K562 (cell line): ENCODE measurements around the gene ECSIT. TPM values are rescaled to one million over a fixed set of nuclear protein-coding genes. Genes with fewer than 3 reads are reported as not detected.
A peak's percentile ranks its signal among the peaks of the same experiment; 100 is the strongest.

Experiments used
- ARID3A ChIP-seq: IDR thresholded peaks from 2 replicates; pipeline ENCODE4 v1.6.1; 2012; ENCODE audit warnings: low read depth, low read length, improper control_type of control experiment, borderline replicate concordance
- FIP1L1 ChIP-seq: fragments of 200-400 bp; formaldehyde crosslinking; IDR thresholded peaks from 2 replicates; pipeline ENCODE4 v1.6.1; 2018; ENCODE audit warnings: mild to moderate bottlenecking, low read depth, low read length; ENCODE audit not compliant: poor library complexity, severe bottlenecking
- FOXK2 ChIP-seq, 2 experiments: fragments of 450-650 bp; IDR thresholded peaks in 1 of 2; conservative IDR thresholded peaks in 1 of 2; 2 replicates each; pipeline ENCODE4 v1.6.1; 2016; ENCODE audit warnings: low read depth in 2 of 2, mild to moderate bottlenecking in 1 of 2
- GATAD2A ChIP-seq: fragments of 450-650 bp; IDR thresholded peaks from 2 replicates; pipeline ENCODE4 v1.6.1; 2017
- ILF3 ChIP-seq: fragments of 450-650 bp; IDR thresholded peaks from 2 replicates; pipeline ENCODE4 v1.6.1; 2018; ENCODE audit warnings: antibody characterized with exemption, mild to moderate bottlenecking, moderate library complexity, borderline replicate concordance
- MAZ ChIP-seq, 2 experiments: fragments of 450-650 bp in 1 of 2; sonication (generic) in 1 of 2; formaldehyde crosslinking; IDR thresholded peaks in 1 of 2; conservative IDR thresholded peaks in 1 of 2; 2 replicates each; pipeline versions ENCODE4 v1.4.0 to v1.5.0; 2020; ENCODE audit warnings: mild to moderate bottlenecking in 1 of 2, missing genetic modification reagents in 1 of 2
- NELFE ChIP-seq: IDR thresholded peaks from 2 replicates; pipeline ENCODE4 v1.6.1; 2011; ENCODE audit warnings: mild to moderate bottlenecking; ENCODE audit not compliant: insufficient read depth, insufficient read length
- NFYB ChIP-seq: IDR thresholded peaks from 2 replicates; pipeline ENCODE4 v1.6.1; 2011; ENCODE audit warnings: mild to moderate bottlenecking, moderate library complexity; ENCODE audit not compliant: insufficient read length; ENCODE audit errors: extremely low read depth
- POU5F1 ChIP-seq: fragments of 150-350 bp; IDR thresholded peaks from 2 replicates; pipeline ENCODE4 v1.6.1; 2014; ENCODE audit warnings: borderline replicate concordance, low read length, low read depth, mild to moderate bottlenecking; ENCODE audit not compliant: partially characterized antibody
- TAF9B ChIP-seq: fragments of 450-650 bp; IDR thresholded peaks from 2 replicates; pipeline ENCODE4 v1.6.1; 2018; ENCODE audit warnings: mild to moderate bottlenecking; ENCODE audit not compliant: partially characterized antibody
- TARDBP ChIP-seq: fragments of 450-650 bp; IDR thresholded peaks from 2 replicates; pipeline ENCODE4 v1.6.1; 2016
- ZKSCAN3 ChIP-seq: fragments of 250-450 bp; sonication (Bioruptor Pico); IDR thresholded peaks from 2 replicates; pipeline ENCODE4 v1.4.0; 2020
- ZNF143 ChIP-seq: sonication (generic); formaldehyde crosslinking; IDR thresholded peaks from 2 replicates; pipeline ENCODE4 v1.9.0; 2022; ENCODE audit warnings: mild to moderate bottlenecking, missing genetic modification reagents
- ZNF146 ChIP-seq: IDR thresholded peaks from one replicate; pipeline ENCODE4 v1.6.1; 2018; ENCODE audit warnings: missing compliant biosample characterization; ENCODE audit not compliant: unreplicated experiment
- polyA plus RNA-seq, 8 experiments: library from polyadenylated mRNA; depleted of rRNA in 4 of 8; stranded (reverse) in 5 of 8; unstranded in 3 of 8; fragments of >200 nt; fragmentation: Nextera tagmentation in 2 of 8; fragmentation: Illumina TruSeq in 1 of 8; extraction: Ambion mirVana in 2 of 8; extraction: Trizol in 1 of 8; gene quantifications; 2 replicates each; pipeline versions ENCODE4 v1.2.1 to v1.2.3, GENCODE V29; 2011 to 2014; ENCODE audit warnings: inconsistent platforms in 1 of 8, missing spikeins in 1 of 8
- total RNA-seq, 7 experiments: library from RNA; depleted of rRNA in 6 of 7; stranded (reverse); fragments of >200 nt in 6 of 7; fragmentation: Illumina TruSeq in 2 of 7; extraction: Trizol in 2 of 7; gene quantifications; 2 replicates each; pipeline versions ENCODE4 v1.2.1 to v1.2.3, GENCODE V29; 2011 to 2021; ENCODE audit warnings: low replicate concordance in 1 of 7
- TF ChIP-seq, protein P1 (sequence below): fragments of 200-600 bp; sonication (generic); IDR thresholded peaks from one replicate; pipeline ENCODE4 v1.6.1; 2012; ENCODE audit warnings: mild to moderate bottlenecking, low read depth, low read length, inconsistent platforms

ECSIT gene
- total and polyA plus RNA-seq, 9 of the 15 experiments (the other 6 are each of a cell fraction or from before 2014, with no cell fraction given): 1.1 to 82.5 (median 43.9) TPM

- TF ChIP-seq ZNF146 (CRISPR knock-in tag) (no peak), TAF9B (peak; percentile 44), NFYB (no peak), FIP1L1 (no peak), ZNF143 (CRISPR knock-in tag) (no peak), POU5F1 (no peak), GATAD2A (no peak; the same call in none of the 2 replicates), ILF3 (no peak), ZKSCAN3 (CRISPR knock-in tag) (no peak), NELFE (no peak), FOXK2 (conservative IDR thresholded peaks at IDR 0.05 in 1 of 2, IDR thresholded peaks at IDR 0.05 in 1 of 2; ENCODE audit: low read depth in 2 of 2) (no peak), MAZ (CRISPR knock-in tag; conservative IDR thresholded peaks at IDR 0.05 in 1 of 2, IDR thresholded peaks at IDR 0.05 in 1 of 2) (peak in 1 of 2 experiments; percentile 29; a peak in 2 of 4 replicates), ARID3A (peak; percentile 98), TARDBP (no peak)
- TF ChIP-seq, protein P1, sequence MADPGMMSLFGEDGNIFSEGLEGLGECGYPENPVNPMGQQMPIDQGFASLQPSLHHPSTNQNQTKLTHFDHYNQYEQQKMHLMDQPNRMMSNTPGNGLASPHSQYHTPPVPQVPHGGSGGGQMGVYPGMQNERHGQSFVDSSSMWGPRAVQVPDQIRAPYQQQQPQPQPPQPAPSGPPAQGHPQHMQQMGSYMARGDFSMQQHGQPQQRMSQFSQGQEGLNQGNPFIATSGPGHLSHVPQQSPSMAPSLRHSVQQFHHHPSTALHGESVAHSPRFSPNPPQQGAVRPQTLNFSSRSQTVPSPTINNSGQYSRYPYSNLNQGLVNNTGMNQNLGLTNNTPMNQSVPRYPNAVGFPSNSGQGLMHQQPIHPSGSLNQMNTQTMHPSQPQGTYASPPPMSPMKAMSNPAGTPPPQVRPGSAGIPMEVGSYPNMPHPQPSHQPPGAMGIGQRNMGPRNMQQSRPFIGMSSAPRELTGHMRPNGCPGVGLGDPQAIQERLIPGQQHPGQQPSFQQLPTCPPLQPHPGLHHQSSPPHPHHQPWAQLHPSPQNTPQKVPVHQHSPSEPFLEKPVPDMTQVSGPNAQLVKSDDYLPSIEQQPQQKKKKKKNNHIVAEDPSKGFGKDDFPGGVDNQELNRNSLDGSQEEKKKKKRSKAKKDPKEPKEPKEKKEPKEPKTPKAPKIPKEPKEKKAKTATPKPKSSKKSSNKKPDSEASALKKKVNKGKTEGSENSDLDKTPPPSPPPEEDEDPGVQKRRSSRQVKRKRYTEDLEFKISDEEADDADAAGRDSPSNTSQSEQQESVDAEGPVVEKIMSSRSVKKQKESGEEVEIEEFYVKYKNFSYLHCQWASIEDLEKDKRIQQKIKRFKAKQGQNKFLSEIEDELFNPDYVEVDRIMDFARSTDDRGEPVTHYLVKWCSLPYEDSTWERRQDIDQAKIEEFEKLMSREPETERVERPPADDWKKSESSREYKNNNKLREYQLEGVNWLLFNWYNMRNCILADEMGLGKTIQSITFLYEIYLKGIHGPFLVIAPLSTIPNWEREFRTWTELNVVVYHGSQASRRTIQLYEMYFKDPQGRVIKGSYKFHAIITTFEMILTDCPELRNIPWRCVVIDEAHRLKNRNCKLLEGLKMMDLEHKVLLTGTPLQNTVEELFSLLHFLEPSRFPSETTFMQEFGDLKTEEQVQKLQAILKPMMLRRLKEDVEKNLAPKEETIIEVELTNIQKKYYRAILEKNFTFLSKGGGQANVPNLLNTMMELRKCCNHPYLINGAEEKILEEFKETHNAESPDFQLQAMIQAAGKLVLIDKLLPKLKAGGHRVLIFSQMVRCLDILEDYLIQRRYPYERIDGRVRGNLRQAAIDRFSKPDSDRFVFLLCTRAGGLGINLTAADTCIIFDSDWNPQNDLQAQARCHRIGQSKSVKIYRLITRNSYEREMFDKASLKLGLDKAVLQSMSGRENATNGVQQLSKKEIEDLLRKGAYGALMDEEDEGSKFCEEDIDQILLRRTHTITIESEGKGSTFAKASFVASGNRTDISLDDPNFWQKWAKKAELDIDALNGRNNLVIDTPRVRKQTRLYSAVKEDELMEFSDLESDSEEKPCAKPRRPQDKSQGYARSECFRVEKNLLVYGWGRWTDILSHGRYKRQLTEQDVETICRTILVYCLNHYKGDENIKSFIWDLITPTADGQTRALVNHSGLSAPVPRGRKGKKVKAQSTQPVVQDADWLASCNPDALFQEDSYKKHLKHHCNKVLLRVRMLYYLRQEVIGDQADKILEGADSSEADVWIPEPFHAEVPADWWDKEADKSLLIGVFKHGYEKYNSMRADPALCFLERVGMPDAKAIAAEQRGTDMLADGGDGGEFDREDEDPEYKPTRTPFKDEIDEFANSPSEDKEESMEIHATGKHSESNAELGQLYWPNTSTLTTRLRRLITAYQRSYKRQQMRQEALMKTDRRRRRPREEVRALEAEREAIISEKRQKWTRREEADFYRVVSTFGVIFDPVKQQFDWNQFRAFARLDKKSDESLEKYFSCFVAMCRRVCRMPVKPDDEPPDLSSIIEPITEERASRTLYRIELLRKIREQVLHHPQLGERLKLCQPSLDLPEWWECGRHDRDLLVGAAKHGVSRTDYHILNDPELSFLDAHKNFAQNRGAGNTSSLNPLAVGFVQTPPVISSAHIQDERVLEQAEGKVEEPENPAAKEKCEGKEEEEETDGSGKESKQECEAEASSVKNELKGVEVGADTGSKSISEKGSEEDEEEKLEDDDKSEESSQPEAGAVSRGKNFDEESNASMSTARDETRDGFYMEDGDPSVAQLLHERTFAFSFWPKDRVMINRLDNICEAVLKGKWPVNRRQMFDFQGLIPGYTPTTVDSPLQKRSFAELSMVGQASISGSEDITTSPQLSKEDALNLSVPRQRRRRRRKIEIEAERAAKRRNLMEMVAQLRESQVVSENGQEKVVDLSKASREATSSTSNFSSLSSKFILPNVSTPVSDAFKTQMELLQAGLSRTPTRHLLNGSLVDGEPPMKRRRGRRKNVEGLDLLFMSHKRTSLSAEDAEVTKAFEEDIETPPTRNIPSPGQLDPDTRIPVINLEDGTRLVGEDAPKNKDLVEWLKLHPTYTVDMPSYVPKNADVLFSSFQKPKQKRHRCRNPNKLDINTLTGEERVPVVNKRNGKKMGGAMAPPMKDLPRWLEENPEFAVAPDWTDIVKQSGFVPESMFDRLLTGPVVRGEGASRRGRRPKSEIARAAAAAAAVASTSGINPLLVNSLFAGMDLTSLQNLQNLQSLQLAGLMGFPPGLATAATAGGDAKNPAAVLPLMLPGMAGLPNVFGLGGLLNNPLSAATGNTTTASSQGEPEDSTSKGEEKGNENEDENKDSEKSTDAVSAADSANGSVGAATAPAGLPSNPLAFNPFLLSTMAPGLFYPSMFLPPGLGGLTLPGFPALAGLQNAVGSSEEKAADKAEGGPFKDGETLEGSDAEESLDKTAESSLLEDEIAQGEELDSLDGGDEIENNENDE: no peak
These were observed 31.6 kb upstream of the ECSIT start (continued) for GRCh38 chr19:11560404-11561051.
